T47D (cell line): Measurements from ENCODE around the gene HSPA1B.
"Not testable (repeated sequence)": the region's sequence is repeated elsewhere in the genome, so short reads cannot be mapped to it uniquely, and the experiment has no call there.

Source experiments
- DNase-seq, 2 experiments: peaks; one replicate each; pipeline versions ENCODE4 v3.0.0 to v3.0.0-alpha.2; 2011 to 2012; ENCODE audit warnings: low read depth in 1 of 2, low spot score in 1 of 2
- JUND ChIP-seq: IDR thresholded peaks from 2 replicates; pipeline ENCODE4 v1.6.1; 2012; ENCODE audit warnings: low read depth
- in situ Hi-C: cut with HindIII; loops from 2 replicates; pipeline ENCODE4 v1.10.0; 2016; ENCODE audit warnings: low sequenced_read_pairs, low pct_unique_long_range_greater_than_20kb

Gene HSPA1B

GRCh38 chr6:31806470-31807272, 20.9 kb upstream of the HSPA1B start, which contains the start of gene LSM2:
Gene LSM2 (minus strand): TSS chr6:31806966. CDS start chr6:31806757, 209 bp downstream.
- TF ChIP-seq JUND: no peak
- DNase-seq: peak; percentile 94 to 97
- in situ Hi-C loops: no loop called here

GRCh38 chr6:31808599-31808998, 18.9 kb upstream of the HSPA1B start:
- in situ Hi-C loops, DNase-seq: not testable (repeated sequence)

- no peak for DNase-seq
- in situ Hi-C loops: no loop called here
- TF ChIP-seq JUND: no peak
Measured at GRCh38 chr6:31811645-31812044, 15.9 kb upstream of the HSPA1B start.

GRCh38 chr6:31813465-31813849, 14.1 kb upstream of the HSPA1B start:
- no peak for DNase-seq
- TF ChIP-seq JUND: no peak
- in situ Hi-C loops: no loop called here

GRCh38 chr6:31814677-31815024, 12.9 kb upstream of the HSPA1B start:
- peak; percentile 86 to 99 for DNase-seq
- TF ChIP-seq JUND: no peak
- in situ Hi-C loops: no loop called here

- no peak; the same call in 1 of the 2 replicates for TF ChIP-seq JUND
- peak; percentile 91 to 99 for DNase-seq
- in situ Hi-C loops: no loop called here
Measured at GRCh38 chr6:31815025-31815838, 12.3 kb upstream of the HSPA1B start, which contains the start of the genes HSPA1A and HSPA1L. Gene HSPA1A (plus strand): TSS chr6:31815543. CDS start chr6:31815757, 214 bp downstream. Gene HSPA1L (minus strand): TSS chr6:31815283. CDS start chr6:31811972, 3,311 bp downstream.

- in situ Hi-C loops, DNase-seq: not testable (repeated sequence)
Measured at GRCh38 chr6:31817133-31817928, 10.2 kb upstream of the HSPA1B start.

- in situ Hi-C loops, DNase-seq: not testable (repeated sequence)
Measured at GRCh38 chr6:31817929-31818511, 9.5 kb upstream of the HSPA1B start.

GRCh38 chr6:31819871-31820299, 7.7 kb upstream of the HSPA1B start:
- TF ChIP-seq JUND: no peak
- in situ Hi-C loops: no loop called here
- DNase-seq: no peak

- in situ Hi-C loops: not testable (repeated sequence)
Measured at GRCh38 chr6:31820399-31820798, 7.1 kb upstream of the HSPA1B start.

GRCh38 chr6:31821301-31822035, 6.1 kb upstream of the HSPA1B start:
- no peak for TF ChIP-seq JUND
- in situ Hi-C loops: no loop called here
- peak in 1 of 2 experiments; percentile 73 for DNase-seq

More at GRCh38 chr6:31820399-31820798, 7.1 kb upstream of the HSPA1B start:
- not testable (repeated sequence) for DNase-seq
